ENCODE data around the gene SLC8A2. TPM values are rescaled to one million over a fixed set of nuclear protein-coding genes. Genes with fewer than 3 reads are reported as not detected.
A peak's percentile ranks its signal among the peaks of the same experiment; 100 is the strongest.

Gene SLC8A2
- total and polyA plus RNA-seq, 10 of the 15 experiments (the other 5 are each of a cell fraction or from before 2014, with no cell fraction given), result not detected

- TF ChIP-seq GATAD2B (conservative IDR thresholded peaks at IDR 0.05; ENCODE audit: low read depth), result 0 out of 2 replicates have a peak, but pooled peaks have one; percentile 36
- 0 out of 2 replicates have a peak, but pooled peaks have one; percentile 8 for TF ChIP-seq PRDM15 (CRISPR knock-in tag; IDR thresholded peaks at IDR 0.05)
- TF ChIP-seq BACH1 (IDR thresholded peaks at IDR 0.05; ENCODE audit: borderline replicate concordance), result peak; percentile 40
- 0 out of 2 replicates have a peak, but pooled peaks have one; percentile 31 for TF ChIP-seq SMARCA5 (IDR thresholded peaks at IDR 0.05)
- 0 out of 2 replicates have a peak, but pooled peaks have one; percentile 13 for TF ChIP-seq TBL1XR1 (IDR thresholded peaks at IDR 0.05; ENCODE audit: low read depth, low read length)
- TF ChIP-seq NFYB (IDR thresholded peaks at IDR 0.05; ENCODE audit: insufficient read depth, low read depth, low read length), result peak; percentile 87
- TF ChIP-seq CHD2 (IDR thresholded peaks at IDR 0.05; ENCODE audit: borderline replicate concordance, low read depth, low read length), result peak; percentile 63; the same call in 1 of the 2 replicates
- TF ChIP-seq SMAD1 (IDR thresholded peaks at IDR 0.05; ENCODE audit: low read depth, partially characterized antibody), result no peak
- TF ChIP-seq TAF1 (IDR thresholded peaks at IDR 0.05; ENCODE audit: borderline replicate concordance, low read depth, low read length), result peak; percentile 84; the same call in 1 of the 2 replicates
- peak; percentile 94 to 99 for TF ChIP-seq BHLHE40 (IDR thresholded peaks at IDR 0.05; ENCODE audit: borderline replicate concordance in 1 of 2, low read depth in 2 of 2, low read length in 1 of 2)
- TF ChIP-seq ESRRA (IDR thresholded peaks at IDR 0.05; ENCODE audit: low read length), result no peak
- peak; percentile 85 for TF ChIP-seq MEF2B (IDR thresholded peaks at IDR 0.05; ENCODE audit: partially characterized antibody, poor library complexity, severe bottlenecking)
- peak; percentile 17 for TF ChIP-seq E4F1 (IDR thresholded peaks at IDR 0.05; ENCODE audit: borderline replicate concordance, partially characterized antibody)
- TF ChIP-seq WRNIP1 (IDR thresholded peaks at IDR 0.05; ENCODE audit: borderline replicate concordance, low read depth, low read length), result 0 out of 2 replicates have a peak, but pooled peaks have one; percentile 56
- TF ChIP-seq SREBF1 (IDR thresholded peaks at IDR 0.05; ENCODE audit: low read length), result peak; percentile 37; the same call in 1 of the 2 replicates
- TF ChIP-seq E2F8 (IDR thresholded peaks at IDR 0.05; ENCODE audit: low read depth, partially characterized antibody), result peak; percentile 52
- TF ChIP-seq ZNF384 (IDR thresholded peaks at IDR 0.05; ENCODE audit: borderline replicate concordance, low read depth, low read length), result no peak
- TF ChIP-seq NFIC (IDR thresholded peaks at IDR 0.05; ENCODE audit: low read depth, low read length), result 0 out of 2 replicates have a peak, but pooled peaks have one; percentile 45
- peak; percentile 84 for TF ChIP-seq EED (IDR thresholded peaks at IDR 0.05; ENCODE audit: low read depth)
- no peak for TF ChIP-seq HDAC6 (IDR thresholded peaks at IDR 0.05; ENCODE audit: unreplicated experiment)
Measured at GRCh38 chr19:47514869-47515588, 43.3 kb upstream of the SLC8A2 start, which contains the start of gene NAPA (continued).
